HepG2 (cell line): ENCODE results near the gene NUP93. TPM values are rescaled to one million over a fixed set of nuclear protein-coding genes. Genes with fewer than 3 reads are reported as not detected.
A peak's percentile ranks its signal among the peaks of the same experiment; 100 is the strongest.
"Not testable (repeated sequence)": the region's sequence is repeated elsewhere in the genome, so short reads cannot be mapped to it uniquely, and the experiment has no call there.

ENCODE experiments used
- ATAC-seq: fragments of 200-7000 bp; cut with Tn5 transposase; 3 replicates; pipeline ENCODE4 v1.9.1; 2020; ENCODE audit warnings: mild to moderate bottlenecking, moderate library complexity
- BruUV-seq: library from RNA; stranded (reverse); fragments of 400-500 nt; replicated peaks from 2 replicates; lab custom pipeline; 2021; lab: Mats Ljungman, UMichigan
- CTCF ChIA-PET: fragments of 300-600 bp; formaldehyde crosslinking; extraction: SDS; loops from one replicate; lab custom pipeline; 2021; ENCODE audit warnings: low total read pairs, inconsistent platforms, low intra/inter-chr PET ratio; lab: Yijun Ruan, JAX
- POLR2A ChIA-PET: fragments of 350-600 bp; sonication (Branson Sonifier 250); formaldehyde crosslinking; loops from one replicate; lab custom pipeline; 2020; ENCODE audit warnings: antibody characterized with exemption, inconsistent platforms; lab: Yijun Ruan, JAX
- DNase-seq: peaks from one replicate; pipeline ENCODE4 v3.0.0-alpha.2; 2015; ENCODE audit warnings: low spot score
- FAIRE-seq: peaks from 3 replicates; lab custom pipeline; 2011; peaks lifted over from hg19 to GRCh38; lab: Jason Lieb, UNC
- H2AFZ ChIP-seq: one replicate; pipeline ENCODE4 v1.6.1; 2011; ENCODE audit warnings: low read length, inconsistent platforms
- H3K27ac ChIP-seq: fragments of 300-600 bp; 3 replicates; pipeline ENCODE4 v1.8.0; 2011; ENCODE audit warnings: mixed run types, mild to moderate bottlenecking, mixed read lengths, low read length, inconsistent platforms; ENCODE audit not compliant: insufficient read depth; ENCODE audit errors: extremely low read length
- H3K27me3 ChIP-seq, 2 experiments: fragments of 200-600 bp in 1 of 2; 2 replicates in 1 of 2; 3 replicates in 1 of 2; pipeline versions ENCODE4 v1.6.0 to v1.8.0; 2011; ENCODE audit warnings: low read length in 2 of 2, mild to moderate bottlenecking in 2 of 2, moderate library complexity in 2 of 2, inconsistent platforms in 1 of 2; ENCODE audit not compliant: insufficient read depth in 2 of 2, control insufficient read depth in 1 of 2
- H3K36me3 ChIP-seq, 2 experiments: fragments of 200-600 bp in 1 of 2; replicated peaks in 1 of 2; 2 replicates in 1 of 2; 3 replicates in 1 of 2; pipeline versions ENCODE4 v1.5.1 to v1.8.0; 2011; ENCODE audit warnings: low read length in 2 of 2, inconsistent platforms in 1 of 2; ENCODE audit not compliant: insufficient read depth in 2 of 2, control insufficient read depth in 1 of 2
- H3K4me1 ChIP-seq: 2 replicates; pipeline ENCODE4 v1.5.1; 2012; ENCODE audit warnings: low read length, inconsistent platforms; ENCODE audit not compliant: insufficient read depth
- H3K4me2 ChIP-seq: 2 replicates; pipeline ENCODE4 v1.6.0; 2011; ENCODE audit warnings: low read depth, low read length, inconsistent platforms
- H3K4me3 ChIP-seq, 3 experiments: fragments of 200-600 bp in 1 of 3; sonication (generic), shearing (Covaris generic) in 1 of 3; replicated peaks in 1 of 3; 2 replicates each; pipeline ENCODE4 v1.5.1; 2011 to 2016; ENCODE audit warnings: low read length in 3 of 3, inconsistent platforms in 2 of 3, low read depth in 2 of 3, mild to moderate bottlenecking in 2 of 3, control low read depth in 1 of 3, mixed read lengths in 1 of 3; ENCODE audit not compliant: insufficient read depth in 1 of 3
- H3K79me2 ChIP-seq: one replicate; pipeline ENCODE4 v1.6.1; 2011; ENCODE audit warnings: low read length, inconsistent platforms; ENCODE audit not compliant: insufficient read depth
- H3K9ac ChIP-seq: 2 replicates; pipeline ENCODE4 v1.6.0; 2011; ENCODE audit warnings: mild to moderate bottlenecking, low read depth, low read length, inconsistent platforms; ENCODE audit not compliant: insufficient read depth
- H3K9me3 ChIP-seq: 2 replicates; pipeline ENCODE4 v1.5.1; 2012; ENCODE audit warnings: mild to moderate bottlenecking, low read length
- H4K20me1 ChIP-seq: 2 replicates; pipeline ENCODE4 v1.6.0; 2011; ENCODE audit warnings: inconsistent platforms, mild to moderate bottlenecking, low read length, moderate library complexity; ENCODE audit not compliant: insufficient read depth
- POLR2AphosphoS5 ChIP-seq: IDR thresholded peaks from 2 replicates; pipeline ENCODE4 v1.6.1; 2012; ENCODE audit warnings: low read depth, low read length
- SP4 ChIP-seq: sonication (generic); formaldehyde crosslinking; IDR thresholded peaks from 2 replicates; pipeline ENCODE4 v1.8.1; 2023; ENCODE audit warnings: mild to moderate bottlenecking, missing genetic modification reagents
- ZNF3 ChIP-seq: IDR thresholded peaks from 2 replicates; pipeline ENCODE4 v1.7.0; 2017; ENCODE audit warnings: inconsistent platforms
- ZSCAN20 ChIP-seq: sonication (generic); formaldehyde crosslinking; IDR thresholded peaks from 2 replicates; pipeline ENCODE4 v1.4.0; 2020; ENCODE audit warnings: missing genetic modification reagents, mild to moderate bottlenecking, borderline replicate concordance
- WGBS: methylation state at CpG from one replicate; pipeline ENCODE4 v1.1.6; 2017; ENCODE audit warnings: low lambda C conversion rate; 5-methylcytosine and 5-hydroxymethylcytosine counted together
- in situ Hi-C: cut with HindIII; loops from 2 replicates; pipeline ENCODE4 v1.10.0; 2017; ENCODE audit warnings: low pct_unique_long_range_greater_than_20kb; ENCODE audit not compliant: extremely low pct_ligation_motif_present
- intact Hi-C: fragments of 100-400 bp; cut with micrococcal nuclease; formaldehyde crosslinking; loops from one replicate; pipeline ENCODE4 v1.10.0; 2022; ENCODE audit not compliant: unreplicated experiment
- polyA plus RNA-seq, 8 experiments: library from polyadenylated mRNA; depleted of rRNA in 3 of 8; stranded (reverse) in 7 of 8; unstranded in 1 of 8; fragments of >200 nt; fragmentation: Illumina TruSeq in 4 of 8; extraction: Trizol in 4 of 8; gene quantifications; 2 replicates each; pipeline versions ENCODE4 v1.2.1 to v1.2.3, GENCODE V29; 2011 to 2016; ENCODE audit warnings: low read depth in 4 of 8, missing spikeins in 1 of 8, mixed read lengths in 1 of 8; ENCODE audit not compliant: insufficient read depth in 1 of 8
- total RNA-seq, 5 experiments: library from RNA; depleted of rRNA; stranded (reverse); fragments of >200 nt; fragmentation: Illumina TruSeq; extraction: Trizol; gene quantifications; 2 replicates each; pipeline ENCODE4 v1.2.3, GENCODE V29; 2016; ENCODE audit warnings: low read depth in 1 of 5

Gene NUP93
- total and polyA plus RNA-seq, 2 of the 13 experiments (the other 11 are each of a cell fraction or from before 2014, with no cell fraction given) = 58.5 to 140 TPM

- Histone ChIP-seq H3K4me2 (no peak overlapping the region), H3K9ac (no peak overlapping the region), H3K4me1 (no peaks in the 10 kb centered on the region; the same call in 1 of the 2 replicates), H3K27me3 (peaks cover 0 to 2% of the 10 kb centered on the region in 2 experiments; a peak in 2 of 5 replicates), H3K4me3 (no peak overlapping the region), H3K79me2 (no peaks in the 10 kb centered on the region), H3K36me3 (no peaks in the 10 kb centered on the region), H3K27ac (no peak overlapping the region), H4K20me1 (no peaks in the 10 kb centered on the region), H3K9me3 (no peaks in the 10 kb centered on the region), H2AFZ (no peak overlapping the region)
- FAIRE-seq (no peak), DNase-seq (no peak), ATAC-seq (peak; percentile 35)
- 56% methylated on average over 14 of the region's 14 CpGs for WGBS
- CTCF ChIA-PET = no interaction called here
- TF ChIP-seq SP4 (CRISPR knock-in tag) = 0 out of 2 replicates have a peak, but pooled peaks have one; percentile 14
- TF ChIP-seq ZSCAN20 (CRISPR knock-in tag) = no peak
- no peak for TF ChIP-seq ZNF3 (CRISPR knock-in tag)
- TF ChIP-seq POLR2AphosphoS5 = no peak
- BruUV-seq = no TSS peak
- POLR2A ChIA-PET = interaction anchor here (1.1 to 1.4 kb wide), 2 partner anchors 29 to 47 kb away, joined by 3 to 5 read pairs; partner anchors contain the start of gene HERPUD1
- intact Hi-C loops = no loop called here
- in situ Hi-C loops = no loop called here
Measured at GRCh38 chr16:56884026-56884582, 154.2 kb downstream of the NUP93 start.

GRCh38 chr16:56884929-56885328 is 155.0 kb downstream of the NUP93 start:
- H3K4me1 ChIP-seq, H3K4me2 ChIP-seq, DNase-seq, H3K27ac ChIP-seq, CTCF ChIA-PET, H3K27me3 ChIP-seq, H3K36me3 ChIP-seq, BruUV-seq, H3K79me2 ChIP-seq, H3K9me3 ChIP-seq, ATAC-seq, H3K9ac ChIP-seq, H2AFZ ChIP-seq, H3K4me3 ChIP-seq, H4K20me1 ChIP-seq, in situ Hi-C loops, intact Hi-C loops, FAIRE-seq: not testable (repeated sequence)
- WGBS = 40% methylated on average over 13 of the region's 13 CpGs
- POLR2A ChIA-PET = interaction anchor here (1.1 to 1.3 kb wide), 2 partner anchors 28 to 46 kb away, joined by 3 read pairs; no protein-coding TSS in a partner anchor
